Sigmoid colon (tissue), 4 donors: ENCODE results near the gene RPL10.
A peak's percentile ranks its signal among the peaks of the same experiment; 100 is the strongest.

ENCODE experiments used
- CTCF ChIP-seq, 4 experiments: fragments of 450-650 bp in 3 of 4; fragments of 200-600 bp in 1 of 4; IDR thresholded peaks; one replicate each; pipeline ENCODE4 v1.5.1; 2016 to 2019; ENCODE audit warnings: antibody characterized with exemption in 4 of 4, mild to moderate bottlenecking in 3 of 4, moderate library complexity in 2 of 4
- POLR2AphosphoS5 ChIP-seq, 4 donors: sonication (generic); formaldehyde crosslinking; IDR thresholded peaks; one replicate each; pipeline ENCODE4 v1.6.1; 2017; ENCODE audit warnings: antibody characterized with exemption in 4 of 4

GRCh38 chrX:154365997-154366665, 32.0 kb upstream of the RPL10 start:
- TF ChIP-seq CTCF (IDR thresholded peaks at IDR 0.05) = no peak
- peak; percentile 8 to 78 (median 44) for TF ChIP-seq POLR2AphosphoS5 (IDR thresholded peaks at IDR 0.05)
